Body of pancreas (tissue), 4 donors: ENCODE data around the gene ITM2C. TPM values are rescaled to one million over a fixed set of nuclear protein-coding genes. Genes with fewer than 3 reads are reported as not detected.

ENCODE experiments used
- ATAC-seq: fragments of 150-250 bp; one replicate; pipeline ENCODE4 v1.9.1; 2016
- DNase-seq, 4 donors: peaks; one replicate each; pipeline ENCODE4 v3.0.0-alpha.2; 2019
- H3K27ac ChIP-seq, 4 donors: fragments of 200-600 bp; sonication (generic); 1 replicate in 3 of 4; 2 replicates in 1 of 4; pipeline versions ENCODE4 v1.5.1 to v1.6.1; 2016 to 2019; ENCODE audit warnings: mild to moderate bottlenecking in 1 of 4, mixed read lengths in 1 of 4, moderate library complexity in 1 of 4
- H3K27me3 ChIP-seq, 2 donors: fragments of 200-600 bp; sonication (generic); one replicate each; pipeline ENCODE4 v1.6.0; 2016; ENCODE audit warnings: mild to moderate bottlenecking in 1 of 2
- H3K36me3 ChIP-seq, 2 donors: fragments of 200-600 bp; sonication (generic); replicated peaks in 1 of 2; 2 replicates each; pipeline ENCODE4 v1.5.1; 2016; ENCODE audit warnings: low read depth in 2 of 2; ENCODE audit not compliant: insufficient read depth in 1 of 2
- H3K4me1 ChIP-seq: fragments of 200-600 bp; sonication (generic); one replicate; pipeline ENCODE4 v1.6.0; 2016
- H3K4me3 ChIP-seq, 2 donors: fragments of 200-600 bp; sonication (generic); 1 replicate in 1 of 2; 2 replicates in 1 of 2; pipeline ENCODE4 v1.5.1; 2016 to 2019
- H3K9me3 ChIP-seq, 3 donors: fragments of 200-600 bp; sonication (generic); 1 replicate in 2 of 3; 2 replicates in 1 of 3; pipeline ENCODE4 v1.5.1; 2016
- CTCF ChIP-seq, 7 experiments: fragments of 450-650 bp in 4 of 7; fragments of 200-600 bp in 3 of 7; sonication (generic) in 3 of 7; IDR thresholded peaks; one replicate each; pipeline ENCODE4 v1.5.1; 2016 to 2019; ENCODE audit warnings: antibody characterized with exemption in 7 of 7
- POLR2A ChIP-seq, 3 donors: fragments of 450-650 bp; IDR thresholded peaks; one replicate each; pipeline ENCODE4 v1.6.1; 2016; ENCODE audit warnings: antibody characterized with exemption in 3 of 3, mild to moderate bottlenecking in 2 of 3
- WGBS, 2 donors: methylation state at CpG; one replicate each; pipeline ENCODE4 v1.1.5; 2017; 5-methylcytosine and 5-hydroxymethylcytosine counted together
- intact Hi-C: fragments of 100-400 bp; cut with DNase I; formaldehyde crosslinking; loops from one replicate; pipeline ENCODE4 v1.15.1; 2023
- total RNA-seq, 2 donors: library from RNA; depleted of rRNA; stranded (reverse); fragments of >200 nt; gene quantifications; one replicate each; pipeline ENCODE4 v1.1.0, GENCODE V29; 2016

The ITM2C gene
- total RNA-seq, 2 donors from 2014 or later, result 32.9 to 43.8 TPM

- no peak for ATAC-seq
- 24 to 36% methylated on average over 30 to 31 of the region's 36 CpGs for WGBS, 2 donors
- no peak for DNase-seq
Measured at GRCh38 chr2:230827774-230828271, 36.9 kb upstream of the ITM2C start.

GRCh38 chr2:230828272-230828961, 36.3 kb upstream of the ITM2C start:
- peaks cover 0 to 8% of the 10 kb centered on the region in 2 donors for H3K27me3 ChIP-seq
- no peak overlapping the region for H3K4me3 ChIP-seq
- ATAC-seq (no peak), DNase-seq (no peak)
- H3K36me3 ChIP-seq, result no peaks in the 10 kb centered on the region
- no peak overlapping the region for H3K27ac ChIP-seq
- intact Hi-C loops, result loop anchor here (5.0 kb wide), 1 partner anchor 159 kb away; no protein-coding TSS in a partner anchor
- H3K4me1 ChIP-seq, result peaks cover 15% of the 10 kb centered on the region
- WGBS, 2 donors, result 16 to 41% methylated on average over 5 to 43 of the region's 61 CpGs
- H3K9me3 ChIP-seq, result no peaks in the 10 kb centered on the region
- TF ChIP-seq POLR2A (IDR thresholded peaks at IDR 0.05) (no peak), CTCF (IDR thresholded peaks at IDR 0.05) (no peak)

More at GRCh38 chr2:230827774-230828271, 36.9 kb upstream of the ITM2C start:
- TF ChIP-seq POLR2A (IDR thresholded peaks at IDR 0.05), result no peak
- no peak for TF ChIP-seq CTCF (IDR thresholded peaks at IDR 0.05)
- Histone ChIP-seq H3K36me3 (no peaks in the 10 kb centered on the region), H3K4me3 (no peak overlapping the region), H3K9me3 (no peaks in the 10 kb centered on the region), H3K4me1 (peaks cover 15% of the 10 kb centered on the region), H3K27me3 (peaks cover 0 to 8% of the 10 kb centered on the region in 2 donors), H3K27ac (no peak overlapping the region)
- intact Hi-C loops, result loop anchor here (5.0 kb wide), 1 partner anchor 159 kb away; no protein-coding TSS in a partner anchor

GRCh38 chr2:230829293-230829692, 35.4 kb upstream of the ITM2C start:
- no peak for ATAC-seq
- Histone ChIP-seq H3K27ac (no peak overlapping the region), H3K4me1 (peaks cover 14% of the 10 kb centered on the region), H3K4me3 (no peak overlapping the region), H3K36me3 (no peaks in the 10 kb centered on the region), H3K27me3 (peaks cover 0 to 8% of the 10 kb centered on the region in 2 donors), H3K9me3 (no peaks in the 10 kb centered on the region)
- no peak for DNase-seq
- 94 to 98% methylated on average over 8 to 14 of the region's 14 CpGs for WGBS, 2 donors
- intact Hi-C loops, result loop anchor here (5.0 kb wide), 1 partner anchor 158 kb away; no protein-coding TSS in a partner anchor
- no peak for TF ChIP-seq CTCF (IDR thresholded peaks at IDR 0.05)
- no peak for TF ChIP-seq POLR2A (IDR thresholded peaks at IDR 0.05)

- DNase-seq (no peak), ATAC-seq (no peak)
- Histone ChIP-seq H3K9me3 (no peaks in the 10 kb centered on the region), H3K4me3 (no peak overlapping the region), H3K27ac (no peak overlapping the region), H3K27me3 (peaks cover 0 to 8% of the 10 kb centered on the region in 2 donors), H3K36me3 (no peaks in the 10 kb centered on the region), H3K4me1 (peaks cover 9% of the 10 kb centered on the region)
- intact Hi-C loops, result loop anchor here (5.0 kb wide), 1 partner anchor 157 kb away; no protein-coding TSS in a partner anchor
- 89% methylated on average over 3 to 7 of the region's 7 CpGs for WGBS, 2 donors
- TF ChIP-seq POLR2A (IDR thresholded peaks at IDR 0.05) (no peak), CTCF (IDR thresholded peaks at IDR 0.05) (no peak)
Measured at GRCh38 chr2:230829959-230830358, 34.8 kb upstream of the ITM2C start.
